Measurements from ENCODE around the gene HAX1.

GRCh38 chr1:154270833-154271232 lies 1.6 kb upstream of the HAX1 start:
- TF ChIP-seq CTCF (IDR thresholded peaks at IDR 0.05), result no peak
- TF ChIP-seq POLR2AphosphoS5 (IDR thresholded peaks at IDR 0.05), result no peak
- TF ChIP-seq POLR2A (IDR thresholded peaks at IDR 0.05), result no peak
